GM20431 (cell line): ENCODE results near the gene PDSS2.

Experiments
- in situ Hi-C: fragments of 300-500 bp; cut with MseI, MboI; formaldehyde crosslinking; loops from one replicate; pipeline ENCODE4 v1.15.0; 2020; ENCODE audit warnings: low sequenced_read_pairs; ENCODE audit not compliant: unreplicated experiment

Gene PDSS2

DNA sequence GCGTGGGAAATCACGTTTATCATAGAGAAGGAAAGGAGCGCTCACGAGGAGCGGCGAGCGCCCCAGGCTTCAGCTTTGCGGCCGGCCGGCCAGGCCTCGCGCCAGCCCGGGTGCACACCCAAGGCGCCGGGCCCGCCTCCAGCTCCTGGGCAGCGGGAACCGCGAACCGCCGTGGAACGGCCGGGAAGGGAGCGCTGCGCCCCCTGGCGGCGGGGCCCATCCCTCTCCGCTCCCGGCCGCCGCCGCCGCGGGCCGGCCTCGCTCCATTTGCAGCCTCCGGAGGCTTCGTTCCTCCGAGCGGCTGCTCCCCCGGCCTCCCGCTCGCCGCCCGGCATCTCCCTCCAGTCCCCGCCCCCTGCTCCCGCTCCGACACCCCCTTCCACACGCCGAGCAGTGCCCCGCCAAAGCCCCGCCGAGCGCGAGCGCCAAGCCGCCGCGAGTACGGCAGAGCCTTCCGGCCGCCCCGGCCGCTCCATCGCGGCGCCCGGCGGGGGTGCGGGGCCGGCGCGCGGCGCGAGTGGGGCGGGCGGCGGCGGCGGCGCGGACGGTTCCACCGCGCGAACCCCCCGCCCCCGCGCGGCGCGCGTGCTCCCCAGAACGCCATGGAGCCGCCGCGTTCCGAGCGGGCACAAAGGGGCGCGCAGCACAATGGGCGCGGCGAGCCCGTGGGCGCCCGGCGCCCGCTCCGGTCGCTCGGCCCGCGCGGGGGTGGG is 345.0 kb downstream of the PDSS2 start:
- in situ Hi-C loops = no loop called here

GRCh38 chr6:107110200-107110599 is 349.2 kb downstream of the PDSS2 start:
- in situ Hi-C loops = no loop called here

DNA sequence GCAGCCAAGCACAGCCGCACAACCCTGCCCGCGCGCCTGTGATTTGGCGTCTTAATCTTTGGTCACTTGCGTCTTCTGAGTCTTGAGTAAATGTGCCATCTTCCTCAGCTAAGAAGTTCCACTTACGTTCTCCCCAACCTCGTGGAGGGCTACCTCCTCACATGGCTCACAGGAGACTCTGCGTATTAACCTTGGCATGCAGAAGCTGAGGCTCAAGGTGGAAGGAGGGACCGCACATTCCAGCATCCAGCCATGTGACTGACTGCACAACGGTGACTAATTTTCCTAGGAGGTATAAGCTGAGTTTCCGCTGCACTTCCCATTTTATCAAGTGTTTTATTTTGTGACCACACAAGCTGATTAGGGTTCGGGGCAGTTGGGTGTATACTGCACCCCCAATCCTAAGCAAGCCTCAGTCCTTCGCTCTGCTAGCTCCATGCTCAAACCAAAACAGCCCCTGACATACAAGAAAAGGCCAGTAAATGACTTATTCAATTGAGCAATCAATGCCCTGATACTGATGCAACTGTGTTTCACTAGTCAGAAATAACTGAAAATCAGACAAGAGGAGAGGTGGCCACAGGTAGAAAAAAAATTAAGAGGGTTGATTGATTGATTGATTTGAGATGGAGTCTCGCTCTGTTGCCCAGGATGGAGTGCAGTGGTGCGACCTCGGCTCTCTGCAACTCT is 351.0 kb downstream of the PDSS2 start:
- in situ Hi-C loops = no loop called here

DNA sequence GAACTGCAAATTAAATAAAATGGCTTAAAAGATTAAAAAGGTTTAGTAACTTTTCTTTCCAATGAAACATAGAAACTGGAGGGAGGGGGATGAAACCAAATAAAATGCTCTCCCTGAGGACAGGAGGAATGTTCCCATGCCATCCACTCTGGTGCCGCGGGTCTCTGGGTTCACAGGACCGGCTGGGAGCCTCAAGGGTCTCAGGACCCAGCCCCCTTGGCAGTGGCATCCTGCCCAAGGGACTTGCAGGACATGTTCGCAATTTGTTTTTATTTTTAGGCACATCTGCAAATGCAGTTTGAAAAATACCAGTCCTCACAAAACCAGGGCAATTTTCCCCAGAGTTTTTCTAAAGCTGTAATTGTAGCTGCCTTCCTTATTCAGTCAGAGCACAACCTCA is 351.6 kb downstream of the PDSS2 start:
- in situ Hi-C loops = no loop called here

DNA sequence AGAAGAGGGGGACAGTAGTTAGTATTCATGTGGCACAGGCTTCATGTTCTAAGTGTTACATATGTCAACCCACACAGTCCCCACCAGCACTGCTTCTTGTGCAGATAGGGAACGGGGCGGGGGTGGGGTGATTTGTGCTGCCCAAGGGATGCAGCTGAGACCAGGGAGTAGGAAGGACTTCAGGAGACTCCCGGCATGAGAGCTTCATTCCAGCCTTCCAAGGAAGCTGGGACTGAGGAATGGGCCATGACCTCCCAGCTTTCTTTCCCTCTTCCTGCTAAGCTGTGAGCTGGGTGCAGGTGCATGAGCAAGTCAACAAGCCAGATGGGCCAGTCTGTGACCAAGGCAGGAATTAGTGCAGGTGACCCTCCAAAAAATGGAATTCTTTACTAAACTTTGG is 353.2 kb downstream of the PDSS2 start:
- in situ Hi-C loops = no loop called here

- in situ Hi-C loops = no loop called here
Measured at GRCh38 chr6:107105511-107106116, 353.8 kb downstream of the PDSS2 start.

DNA sequence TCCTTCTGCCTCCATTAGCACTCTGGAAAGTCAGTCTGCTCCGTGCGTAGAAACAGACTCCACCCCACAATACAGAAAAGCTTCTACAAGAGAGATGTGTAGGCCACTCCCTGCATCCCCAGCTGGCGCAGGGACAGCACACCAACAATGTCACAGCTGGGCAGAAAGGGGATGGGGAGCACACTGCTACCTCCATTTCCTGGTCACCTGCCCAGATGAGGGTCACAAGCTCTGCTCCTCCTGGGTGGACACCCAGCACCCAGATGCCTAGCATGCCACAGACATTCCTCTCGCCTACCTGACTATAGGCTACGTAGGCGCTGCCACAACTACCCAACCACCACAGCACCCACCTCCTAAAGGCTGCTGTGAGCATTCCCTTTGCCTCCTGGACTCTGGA is 356.3 kb downstream of the PDSS2 start:
- in situ Hi-C loops = no loop called here
